HepG2 (cell line): ENCODE results near the gene DHX57. TPM values are rescaled to one million over a fixed set of nuclear protein-coding genes. Genes with fewer than 3 reads are reported as not detected.

Experiments
- ATAC-seq: fragments of 200-7000 bp; cut with Tn5 transposase; 3 replicates; pipeline ENCODE4 v1.9.1; 2020; ENCODE audit warnings: mild to moderate bottlenecking, moderate library complexity
- BruUV-seq: library from RNA; stranded (reverse); fragments of 400-500 nt; replicated peaks from 2 replicates; lab custom pipeline; 2021; lab: Mats Ljungman, UMichigan
- CTCF ChIA-PET: fragments of 300-600 bp; formaldehyde crosslinking; extraction: SDS; loops from one replicate; lab custom pipeline; 2021; ENCODE audit warnings: low total read pairs, inconsistent platforms, low intra/inter-chr PET ratio; lab: Yijun Ruan, JAX
- POLR2A ChIA-PET: fragments of 350-600 bp; sonication (Branson Sonifier 250); formaldehyde crosslinking; loops from one replicate; lab custom pipeline; 2020; ENCODE audit warnings: antibody characterized with exemption, inconsistent platforms; lab: Yijun Ruan, JAX
- DNase-seq: peaks from one replicate; pipeline ENCODE4 v3.0.0-alpha.2; 2015; ENCODE audit warnings: low spot score
- FAIRE-seq: peaks from 3 replicates; lab custom pipeline; 2011; peaks lifted over from hg19 to GRCh38; lab: Jason Lieb, UNC
- H2AFZ ChIP-seq: one replicate; pipeline ENCODE4 v1.6.1; 2011; ENCODE audit warnings: low read length, inconsistent platforms
- H3K27ac ChIP-seq: fragments of 300-600 bp; 3 replicates; pipeline ENCODE4 v1.8.0; 2011; ENCODE audit warnings: mixed run types, mild to moderate bottlenecking, mixed read lengths, low read length, inconsistent platforms; ENCODE audit not compliant: insufficient read depth; ENCODE audit errors: extremely low read length
- H3K27me3 ChIP-seq, 2 experiments: fragments of 200-600 bp in 1 of 2; 2 replicates in 1 of 2; 3 replicates in 1 of 2; pipeline versions ENCODE4 v1.6.0 to v1.8.0; 2011; ENCODE audit warnings: low read length in 2 of 2, mild to moderate bottlenecking in 2 of 2, moderate library complexity in 2 of 2, inconsistent platforms in 1 of 2; ENCODE audit not compliant: insufficient read depth in 2 of 2, control insufficient read depth in 1 of 2
- H3K36me3 ChIP-seq, 2 experiments: fragments of 200-600 bp in 1 of 2; replicated peaks in 1 of 2; 2 replicates in 1 of 2; 3 replicates in 1 of 2; pipeline versions ENCODE4 v1.5.1 to v1.8.0; 2011; ENCODE audit warnings: low read length in 2 of 2, inconsistent platforms in 1 of 2; ENCODE audit not compliant: insufficient read depth in 2 of 2, control insufficient read depth in 1 of 2
- H3K4me1 ChIP-seq: 2 replicates; pipeline ENCODE4 v1.5.1; 2012; ENCODE audit warnings: low read length, inconsistent platforms; ENCODE audit not compliant: insufficient read depth
- H3K4me2 ChIP-seq: 2 replicates; pipeline ENCODE4 v1.6.0; 2011; ENCODE audit warnings: low read depth, low read length, inconsistent platforms
- H3K4me3 ChIP-seq, 3 experiments: fragments of 200-600 bp in 1 of 3; sonication (generic), shearing (Covaris generic) in 1 of 3; replicated peaks in 1 of 3; 2 replicates each; pipeline ENCODE4 v1.5.1; 2011 to 2016; ENCODE audit warnings: low read length in 3 of 3, inconsistent platforms in 2 of 3, low read depth in 2 of 3, mild to moderate bottlenecking in 2 of 3, control low read depth in 1 of 3, mixed read lengths in 1 of 3; ENCODE audit not compliant: insufficient read depth in 1 of 3
- H3K79me2 ChIP-seq: one replicate; pipeline ENCODE4 v1.6.1; 2011; ENCODE audit warnings: low read length, inconsistent platforms; ENCODE audit not compliant: insufficient read depth
- H3K9ac ChIP-seq: 2 replicates; pipeline ENCODE4 v1.6.0; 2011; ENCODE audit warnings: mild to moderate bottlenecking, low read depth, low read length, inconsistent platforms; ENCODE audit not compliant: insufficient read depth
- H3K9me3 ChIP-seq: 2 replicates; pipeline ENCODE4 v1.5.1; 2012; ENCODE audit warnings: mild to moderate bottlenecking, low read length
- H4K20me1 ChIP-seq: 2 replicates; pipeline ENCODE4 v1.6.0; 2011; ENCODE audit warnings: inconsistent platforms, mild to moderate bottlenecking, low read length, moderate library complexity; ENCODE audit not compliant: insufficient read depth
- IRX3 ChIP-seq: sonication (generic); formaldehyde crosslinking; IDR thresholded peaks from 2 replicates; pipeline ENCODE4 v1.8.1; 2023; ENCODE audit warnings: mild to moderate bottlenecking, low read depth, missing genetic modification reagents, borderline replicate concordance
- NFE2L1 ChIP-seq: sonication (generic); formaldehyde crosslinking; IDR thresholded peaks from 2 replicates; pipeline ENCODE4 v1.4.0; 2020; ENCODE audit warnings: missing genetic modification reagents, mild to moderate bottlenecking, borderline replicate concordance
- SPEN ChIP-seq: sonication (generic); formaldehyde crosslinking; IDR thresholded peaks from 2 replicates; pipeline ENCODE4 v1.5.1; 2020; ENCODE audit warnings: low read depth, mild to moderate bottlenecking, missing genetic modification reagents
- STAT5B ChIP-seq: sonication (generic); formaldehyde crosslinking; IDR thresholded peaks from 2 replicates; pipeline ENCODE4 v1.4.0; 2020; ENCODE audit warnings: missing genetic modification reagents
- YY1 ChIP-seq: IDR thresholded peaks from 2 replicates; pipeline ENCODE4 v1.6.1; 2011; ENCODE audit warnings: low read length, low read depth, moderate library complexity, mild to moderate bottlenecking; ENCODE audit not compliant: insufficient read depth, insufficient replicate concordance
- ZNF121 ChIP-seq: sonication (generic); formaldehyde crosslinking; IDR thresholded peaks from 2 replicates; pipeline ENCODE4 v1.5.0; 2020; ENCODE audit warnings: mild to moderate bottlenecking, missing genetic modification reagents
- ZNF577 ChIP-seq: sonication (generic); formaldehyde crosslinking; IDR thresholded peaks from 2 replicates; pipeline ENCODE4 v1.4.0; 2020; ENCODE audit warnings: mild to moderate bottlenecking, low read depth, missing genetic modification reagents, borderline replicate concordance
- ZNF605 ChIP-seq: sonication (generic); formaldehyde crosslinking; IDR thresholded peaks from 2 replicates; pipeline ENCODE4 v1.8.0; 2022; ENCODE audit warnings: mild to moderate bottlenecking, missing genetic modification reagents
- ZNF770 ChIP-seq: sonication (generic); formaldehyde crosslinking; IDR thresholded peaks from 2 replicates; pipeline ENCODE4 v1.5.0; 2020; ENCODE audit warnings: mild to moderate bottlenecking, missing genetic modification reagents
- WGBS: methylation state at CpG from one replicate; pipeline ENCODE4 v1.1.6; 2017; ENCODE audit warnings: low lambda C conversion rate; 5-methylcytosine and 5-hydroxymethylcytosine counted together
- in situ Hi-C: cut with HindIII; loops from 2 replicates; pipeline ENCODE4 v1.10.0; 2017; ENCODE audit warnings: low pct_unique_long_range_greater_than_20kb; ENCODE audit not compliant: extremely low pct_ligation_motif_present
- intact Hi-C: fragments of 100-400 bp; cut with micrococcal nuclease; formaldehyde crosslinking; loops from one replicate; pipeline ENCODE4 v1.10.0; 2022; ENCODE audit not compliant: unreplicated experiment
- polyA plus RNA-seq, 8 experiments: library from polyadenylated mRNA; depleted of rRNA in 3 of 8; stranded (reverse) in 7 of 8; unstranded in 1 of 8; fragments of >200 nt; fragmentation: Illumina TruSeq in 4 of 8; extraction: Trizol in 4 of 8; gene quantifications; 2 replicates each; pipeline versions ENCODE4 v1.2.1 to v1.2.3, GENCODE V29; 2011 to 2016; ENCODE audit warnings: low read depth in 4 of 8, missing spikeins in 1 of 8, mixed read lengths in 1 of 8; ENCODE audit not compliant: insufficient read depth in 1 of 8
- total RNA-seq, 5 experiments: library from RNA; depleted of rRNA; stranded (reverse); fragments of >200 nt; fragmentation: Illumina TruSeq; extraction: Trizol; gene quantifications; 2 replicates each; pipeline ENCODE4 v1.2.3, GENCODE V29; 2016; ENCODE audit warnings: low read depth in 1 of 5
- TF ChIP-seq, protein P1 (sequence below): sonication (generic); formaldehyde crosslinking; IDR thresholded peaks from 2 replicates; pipeline ENCODE4 v1.4.0; 2020; ENCODE audit warnings: low read depth, mild to moderate bottlenecking, missing genetic modification reagents

Gene DHX57
- total and polyA plus RNA-seq, 2 of the 13 experiments (the other 11 are each of a cell fraction or from before 2014, with no cell fraction given): 9.2 to 24.2 TPM

GRCh38 chr2:38808677-38809076 lies 67.1 kb downstream of the DHX57 start:
- no peaks in the 10 kb centered on the region for H4K20me1 ChIP-seq
- ChIA-PET POLR2A (no interaction called here), CTCF (no interaction called here)
- intact Hi-C loops: no loop called here
- H3K79me2 ChIP-seq: no peaks in the 10 kb centered on the region
- H3K27ac ChIP-seq: no peak overlapping the region
- no TSS peak for BruUV-seq
- TF ChIP-seq ZNF605 (CRISPR knock-in tag): no peak
- 0 out of 2 replicates have a peak, but pooled peaks have one; percentile 18 for TF ChIP-seq ZNF770 (CRISPR knock-in tag)
- TF ChIP-seq ZNF121 (CRISPR knock-in tag): peak; percentile 77
- WGBS: 94% methylated on average over 1 of the region's 1 CpG
- H3K4me3 ChIP-seq: no peak overlapping the region
- ATAC-seq (no peak), FAIRE-seq (no peak), DNase-seq (no peak)
- no peaks in the 10 kb centered on the region for H3K9me3 ChIP-seq
- peaks cover 19 to 35% of the 10 kb centered on the region in 2 experiments for H3K36me3 ChIP-seq
- H3K27me3 ChIP-seq: no peaks in the 10 kb centered on the region
- no peak overlapping the region for H3K4me2 ChIP-seq
- H3K4me1 ChIP-seq: no peaks in the 10 kb centered on the region
- no peak overlapping the region for H3K9ac ChIP-seq
- in situ Hi-C loops: no loop called here
- no peak overlapping the region for H2AFZ ChIP-seq

GRCh38 chr2:38806733-38807059 lies 69.0 kb downstream of the DHX57 start:
- DNase-seq (no peak), ATAC-seq (no peak), FAIRE-seq (no peak)
- no peak overlapping the region for H3K4me3 ChIP-seq
- H3K36me3 ChIP-seq: peaks cover 19 to 35% of the 10 kb centered on the region in 2 experiments
- H2AFZ ChIP-seq: no peak overlapping the region
- in situ Hi-C loops: no loop called here
- no peak overlapping the region for H3K27ac ChIP-seq
- ChIA-PET POLR2A (no interaction called here), CTCF (no interaction called here)
- H3K27me3 ChIP-seq: no peaks in the 10 kb centered on the region
- TF ChIP-seq, protein P1, sequence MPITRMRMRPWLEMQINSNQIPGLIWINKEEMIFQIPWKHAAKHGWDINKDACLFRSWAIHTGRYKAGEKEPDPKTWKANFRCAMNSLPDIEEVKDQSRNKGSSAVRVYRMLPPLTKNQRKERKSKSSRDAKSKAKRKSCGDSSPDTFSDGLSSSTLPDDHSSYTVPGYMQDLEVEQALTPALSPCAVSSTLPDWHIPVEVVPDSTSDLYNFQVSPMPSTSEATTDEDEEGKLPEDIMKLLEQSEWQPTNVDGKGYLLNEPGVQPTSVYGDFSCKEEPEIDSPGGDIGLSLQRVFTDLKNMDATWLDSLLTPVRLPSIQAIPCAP (CRISPR knock-in tag): no peak
- TF ChIP-seq YY1: no peak
- no peak for TF ChIP-seq STAT5B (CRISPR knock-in tag)
- TF ChIP-seq SPEN (CRISPR knock-in tag): no peak
- no peak for TF ChIP-seq NFE2L1
- TF ChIP-seq IRX3 (CRISPR knock-in tag): no peak
- no peak for TF ChIP-seq ZNF577 (CRISPR knock-in tag)
- H3K9me3 ChIP-seq: no peaks in the 10 kb centered on the region
- intact Hi-C loops: no loop called here
- no peak overlapping the region for H3K4me2 ChIP-seq
- no peak overlapping the region for H3K9ac ChIP-seq
- H3K79me2 ChIP-seq: no peaks in the 10 kb centered on the region
- BruUV-seq: no TSS peak
- no peaks in the 10 kb centered on the region for H4K20me1 ChIP-seq
- no peaks in the 10 kb centered on the region for H3K4me1 ChIP-seq
